ENCODE measurements around the gene ART1.
"Not testable (repeated sequence)": the region's sequence is repeated elsewhere in the genome, so short reads cannot be mapped to it uniquely, and the experiment has no call there.

The ART1 gene

GRCh38 chr11:3635641-3636375, 9.1 kb upstream of the ART1 start:
- DNase-seq, result no peak

DNA sequence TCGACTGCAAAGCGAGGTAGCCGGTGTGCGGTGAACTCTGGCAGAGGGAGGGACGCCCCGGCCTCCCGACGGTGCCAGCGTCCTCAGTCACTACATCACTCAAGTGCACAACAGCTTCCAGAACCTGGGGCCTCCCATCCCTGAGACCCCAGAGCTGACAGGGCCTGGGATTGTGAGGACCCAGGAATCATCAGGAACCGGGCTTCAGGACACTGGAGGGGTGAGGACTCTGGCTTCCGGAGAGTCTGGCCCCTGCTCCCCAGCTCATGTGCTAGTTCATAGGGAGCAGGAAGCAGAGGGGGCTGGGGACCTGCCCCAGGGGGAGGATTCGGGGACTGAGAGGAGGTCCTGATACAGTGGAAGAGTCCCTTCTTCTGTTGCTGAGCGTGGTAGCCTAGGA, 7.7 kb upstream of the ART1 start:
- no peak for DNase-seq

DNA sequence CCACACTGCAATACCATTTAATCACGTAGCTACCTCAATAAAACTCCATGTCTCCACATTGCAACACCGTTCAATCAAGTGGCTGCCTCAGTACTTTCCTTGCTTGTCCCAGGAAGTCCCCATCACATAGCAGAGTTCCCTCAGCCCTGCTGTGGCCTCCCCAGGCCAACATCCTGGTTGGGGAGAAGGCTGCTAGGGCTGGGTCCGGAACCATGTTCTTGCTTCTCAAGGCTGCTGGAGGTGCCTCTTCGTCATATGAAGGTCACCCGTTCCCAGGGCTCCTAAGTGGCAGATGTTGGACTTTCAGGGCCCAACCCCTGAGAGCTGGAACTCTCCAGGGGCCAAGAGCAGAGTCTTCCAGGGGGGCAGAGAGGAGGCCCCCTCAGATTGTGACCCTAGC, 6.4 kb upstream of the ART1 start:
- DNase-seq, result no peak

GRCh38 chr11:3639841-3640240, 5.1 kb upstream of the ART1 start:
- DNase-seq, result no peak

DNA sequence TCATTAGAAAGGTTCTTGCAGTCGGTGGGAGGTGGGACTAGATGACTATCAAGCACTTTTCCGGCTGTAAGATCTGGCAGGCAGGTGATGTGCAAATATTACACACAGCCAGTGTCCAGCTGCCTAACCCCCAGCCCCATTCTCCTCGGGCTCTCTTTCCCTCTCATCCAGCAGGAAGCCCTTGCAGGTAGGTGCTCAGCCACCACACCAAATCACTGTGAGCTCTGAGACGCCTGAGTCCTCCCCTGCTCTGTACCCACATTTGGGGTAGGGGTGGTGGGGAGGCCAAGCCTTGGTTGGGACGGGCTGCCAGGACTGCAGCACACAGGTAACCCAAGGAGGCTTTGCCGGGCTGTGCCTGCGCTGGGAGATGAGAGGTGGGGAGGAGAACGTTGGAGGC, 3.7 kb upstream of the ART1 start:
- no peak for DNase-seq

GRCh38 chr11:3641701-3642070, 3.2 kb upstream of the ART1 start, which contains the start of gene ART5:
ART5 (minus strand) TSS chr11:3641992; CDS start chr11:3641862, 130 bp downstream.
- no peak for DNase-seq

- peak; percentile 7 for DNase-seq
Measured at GRCh38 chr11:3642071-3642951, 2.6 kb upstream of the ART1 start.

GRCh38 chr11:3643102-3643546, 1.8 kb upstream of the ART1 start:
- not testable (repeated sequence) for DNase-seq

DNA sequence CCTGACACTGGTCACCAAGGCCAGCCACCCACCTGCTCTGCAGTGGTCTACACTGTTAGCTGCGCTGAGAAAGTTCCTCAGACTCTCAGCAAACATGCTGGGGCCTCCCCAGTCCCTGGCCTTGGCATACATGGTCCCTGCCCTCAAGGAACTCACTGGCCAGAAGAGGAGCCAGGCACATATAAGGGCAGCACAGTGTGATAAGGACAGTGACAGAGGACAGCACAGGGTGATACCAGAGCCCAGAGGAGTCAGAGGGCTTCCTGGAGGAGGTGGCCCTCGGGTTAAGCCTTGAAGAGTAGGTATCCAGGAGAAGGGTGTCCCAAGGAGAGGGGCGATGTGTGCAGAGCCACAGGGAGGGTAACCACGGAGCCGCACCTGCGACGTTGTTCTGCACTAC, 624 bp downstream of the ART1 start:
- no peak for DNase-seq

DNA sequence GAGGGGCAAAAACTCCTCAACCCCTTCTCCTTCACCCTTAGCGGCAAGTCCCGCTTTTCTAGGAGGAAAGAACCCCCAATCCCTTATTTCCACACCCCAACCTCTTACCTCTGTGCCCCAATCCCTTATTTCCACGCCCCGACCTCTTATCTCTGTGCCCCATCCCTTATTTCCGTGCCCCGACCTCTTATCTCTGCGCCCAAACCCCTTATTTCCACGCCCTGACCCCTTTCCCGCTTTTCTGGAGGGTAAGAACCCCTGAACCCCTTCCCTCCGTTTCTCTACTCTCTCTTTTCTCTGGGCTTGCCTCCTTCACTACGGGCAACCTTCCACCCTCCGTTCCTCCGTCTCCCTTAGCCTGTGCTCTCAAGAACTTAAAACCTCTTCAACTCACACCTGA, 3.9 kb downstream of the ART1 start:
- not testable (repeated sequence) for DNase-seq

GRCh38 chr11:3649374-3649773, 4.4 kb downstream of the ART1 start:
- not testable (repeated sequence) for DNase-seq

DNA sequence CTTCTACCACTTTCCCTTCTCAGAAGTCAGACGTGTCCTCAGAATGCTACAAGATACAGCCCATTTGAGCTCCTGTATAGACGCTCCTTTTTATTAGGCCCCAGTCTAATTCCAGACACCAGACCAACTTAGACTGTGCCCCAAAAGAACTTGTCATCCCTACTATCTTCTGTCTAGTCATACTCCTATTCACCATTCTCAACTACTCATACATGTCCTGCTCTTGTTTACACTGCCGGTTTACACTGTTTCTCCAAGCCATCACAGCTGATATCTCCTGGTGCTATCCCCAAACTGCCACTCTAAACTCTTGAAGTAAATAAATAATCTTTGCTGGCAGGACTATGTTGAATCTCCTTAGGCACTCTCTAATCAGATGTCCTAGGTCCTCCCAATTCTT, 7.6 kb downstream of the ART1 start:
- not testable (repeated sequence) for DNase-seq

GRCh38 chr11:3655547-3655946, 10.6 kb downstream of the ART1 start:
- DNase-seq, result no peak

GRCh38 chr11:3657331-3657730, 12.4 kb downstream of the ART1 start:
- not testable (repeated sequence) for DNase-seq

- no peak for DNase-seq
Measured at GRCh38 chr11:3658252-3658651, 13.3 kb downstream of the ART1 start.

DNA sequence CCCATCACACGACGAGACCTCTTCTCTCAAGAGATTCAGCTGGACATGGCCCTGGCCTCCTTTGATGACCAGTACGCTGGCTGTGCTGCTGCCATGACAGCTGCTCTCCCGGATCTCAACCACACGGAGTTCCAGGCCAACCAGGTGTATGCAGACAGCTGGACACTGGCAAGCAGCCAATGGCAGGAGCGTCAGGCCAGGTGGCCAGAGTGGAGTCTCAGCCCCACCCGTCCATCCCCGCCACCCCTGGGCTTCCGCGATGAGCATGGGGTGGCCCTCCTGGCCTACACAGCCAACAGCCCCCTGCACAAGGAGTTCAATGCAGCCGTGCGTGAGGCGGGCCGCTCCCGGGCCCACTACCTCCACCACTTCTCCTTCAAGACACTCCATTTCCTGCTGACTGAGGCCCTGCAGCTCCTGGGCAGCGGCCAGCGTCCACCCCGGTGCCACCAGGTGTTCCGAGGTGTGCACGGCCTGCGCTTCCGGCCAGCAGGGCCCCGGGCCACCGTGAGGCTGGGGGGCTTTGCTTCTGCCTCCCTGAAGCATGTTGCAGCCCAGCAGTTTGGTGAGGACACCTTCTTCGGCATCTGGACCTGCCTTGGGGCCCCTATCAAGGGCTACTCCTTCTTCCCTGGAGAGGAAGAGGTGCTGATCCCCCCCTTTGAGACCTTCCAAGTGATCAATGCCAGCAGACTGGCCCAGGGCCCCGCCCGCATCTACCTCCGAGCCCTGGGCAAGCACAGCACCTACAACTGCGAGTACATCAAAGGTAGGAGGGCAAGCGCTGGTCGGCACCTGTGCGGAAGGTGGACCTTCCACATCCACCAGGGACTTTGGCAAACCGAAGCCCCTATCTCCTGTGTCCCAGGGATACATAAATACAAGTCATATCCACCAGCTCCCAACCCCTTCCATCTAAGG, 14.9 kb downstream of the ART1 start:
- no peak for DNase-seq

GRCh38 chr11:3660960-3661359, 16.0 kb downstream of the ART1 start:
- DNase-seq, result no peak

DNA sequence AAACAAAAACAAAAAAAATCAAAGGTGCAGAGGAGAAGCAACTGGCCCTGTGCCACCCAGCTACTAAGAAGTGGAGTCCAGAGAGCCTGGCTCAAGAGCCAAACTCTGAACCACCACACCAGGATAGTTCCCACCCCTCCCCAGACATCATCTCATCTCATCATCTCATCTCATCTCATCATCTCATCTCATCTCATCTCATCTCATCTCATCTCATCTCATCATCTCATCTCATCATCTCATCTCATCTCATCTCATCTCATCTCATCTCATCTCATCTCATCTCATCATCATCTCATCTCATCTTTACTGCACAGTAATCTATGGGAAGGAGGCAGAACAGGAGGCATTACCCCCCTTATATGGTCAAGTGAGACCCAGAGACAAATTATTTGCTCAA, 17.9 kb downstream of the ART1 start:
- DNase-seq, result no peak

GRCh38 chr11:3664032-3664630, 19.2 kb downstream of the ART1 start:
- DNase-seq, result no peak

GRCh38 chr11:3665336-3666022, 20.6 kb downstream of the ART1 start:
- DNase-seq, result no peak

- DNase-seq, result no peak
Measured at GRCh38 chr11:3666023-3666530, 21.1 kb downstream of the ART1 start.
